H54 (cell line): ENCODE results near the gene ABTB2.
A peak's percentile ranks its signal among the peaks of the same experiment; 100 is the strongest.

Source experiments
- DNase-seq: peaks from one replicate; pipeline ENCODE4 v3.0.0; 2011; ENCODE audit warnings: low spot score, mixed read lengths; ENCODE audit not compliant: insufficient read length
- FAIRE-seq: peaks from 3 replicates; lab custom pipeline; 2011; peaks lifted over from hg19 to GRCh38; lab: Jason Lieb, UNC
- POLR2A ChIP-seq: IDR thresholded peaks from 2 replicates; pipeline ENCODE4 v1.6.1; 2011; ENCODE audit warnings: low read depth, mild to moderate bottlenecking, low read length

Gene ABTB2

GRCh38 chr11:34135439-34135838, 222.4 kb downstream of the ABTB2 start:
- DNase-seq (no peak), FAIRE-seq (no peak)
- TF ChIP-seq POLR2A = no peak

- DNase-seq = no peak
- TF ChIP-seq POLR2A = no peak
- FAIRE-seq = no peak
Observed at GRCh38 chr11:34134765-34135164, 223.0 kb downstream of the ABTB2 start.

- no peak for FAIRE-seq
- DNase-seq = no peak
- TF ChIP-seq POLR2A = no peak
Observed at GRCh38 chr11:34132261-34132965, 225.4 kb downstream of the ABTB2 start.

GRCh38 chr11:34128824-34129223, 229.0 kb downstream of the ABTB2 start:
- TF ChIP-seq POLR2A = no peak
- no peak for FAIRE-seq
- DNase-seq = no peak

- DNase-seq (no peak), FAIRE-seq (no peak)
- TF ChIP-seq POLR2A = no peak
Observed at GRCh38 chr11:34126959-34127848, 230.6 kb downstream of the ABTB2 start.

- no peak for TF ChIP-seq POLR2A
- no peak for DNase-seq
- FAIRE-seq = no peak
Observed at GRCh38 chr11:34124885-34125668, 232.7 kb downstream of the ABTB2 start.

- DNase-seq = no peak
- no peak for FAIRE-seq
- no peak for TF ChIP-seq POLR2A
Observed at GRCh38 chr11:34120651-34121050, 237.2 kb downstream of the ABTB2 start.

GRCh38 chr11:34114471-34114870, 243.3 kb downstream of the ABTB2 start:
- DNase-seq (no peak), FAIRE-seq (no peak)
- TF ChIP-seq POLR2A = no peak

GRCh38 chr11:34114014-34114413, 243.8 kb downstream of the ABTB2 start:
- TF ChIP-seq POLR2A = no peak
- FAIRE-seq = no peak
- no peak for DNase-seq

- FAIRE-seq = no peak
- TF ChIP-seq POLR2A = no peak
Observed at GRCh38 chr11:34111722-34112270, 246.0 kb downstream of the ABTB2 start.

GRCh38 chr11:34105957-34106504, 251.8 kb downstream of the ABTB2 start:
- TF ChIP-seq POLR2A = no peak
- DNase-seq (no peak), FAIRE-seq (no peak)

More at GRCh38 chr11:34111722-34112270, 246.0 kb downstream of the ABTB2 start:
- no peak for DNase-seq

- DNase-seq (peak; percentile 83), FAIRE-seq (peak; percentile 81)
- TF ChIP-seq POLR2A = peak; percentile 77
Observed at GRCh38 chr11:34105079-34105956, 252.5 kb downstream of the ABTB2 start, which contains the start of gene NAT10. Gene NAT10, plus strand, starts transcription at chr11:34105629. Its CDS starts 2,597 bp downstream, at chr11:34108226.
